ES-I3 (cell line): ENCODE data around the gene TAF11L11.
"Not testable (repeated sequence)": the region's sequence is repeated elsewhere in the genome, so short reads cannot be mapped to it uniquely, and the experiment has no call there.

Experiments used
- H3K36me3 ChIP-seq: 2 replicates; pipeline ENCODE4 v1.6.1; 2013; ENCODE audit warnings: mild to moderate bottlenecking, low read length, control low read depth, moderate library complexity; ENCODE audit not compliant: insufficient read depth
- H3K4me1 ChIP-seq: 2 replicates; pipeline ENCODE4 v1.6.1; 2013; ENCODE audit warnings: mild to moderate bottlenecking, control low read depth, low read length; ENCODE audit not compliant: insufficient read depth
- H3K9ac ChIP-seq: 2 replicates; pipeline ENCODE4 v1.6.1; 2013; ENCODE audit warnings: low read depth, mild to moderate bottlenecking, low read length, moderate library complexity
- H3K9me3 ChIP-seq: 2 replicates; pipeline ENCODE4 v1.6.1; 2013; ENCODE audit warnings: mild to moderate bottlenecking, low read length, moderate library complexity; ENCODE audit not compliant: control insufficient read depth, insufficient read depth

The TAF11L11 gene

GRCh38 chr5:17655201-17655759, 51.3 kb downstream of the TAF11L11 start:
- not testable (repeated sequence) for H3K9me3 ChIP-seq, H3K36me3 ChIP-seq, H3K9ac ChIP-seq, H3K4me1 ChIP-seq
